ENCODE results near the gene CP.
"Not testable (repeated sequence)": the region's sequence is repeated elsewhere in the genome, so short reads cannot be mapped to it uniquely, and the experiment has no call there.

CP gene

DNA sequence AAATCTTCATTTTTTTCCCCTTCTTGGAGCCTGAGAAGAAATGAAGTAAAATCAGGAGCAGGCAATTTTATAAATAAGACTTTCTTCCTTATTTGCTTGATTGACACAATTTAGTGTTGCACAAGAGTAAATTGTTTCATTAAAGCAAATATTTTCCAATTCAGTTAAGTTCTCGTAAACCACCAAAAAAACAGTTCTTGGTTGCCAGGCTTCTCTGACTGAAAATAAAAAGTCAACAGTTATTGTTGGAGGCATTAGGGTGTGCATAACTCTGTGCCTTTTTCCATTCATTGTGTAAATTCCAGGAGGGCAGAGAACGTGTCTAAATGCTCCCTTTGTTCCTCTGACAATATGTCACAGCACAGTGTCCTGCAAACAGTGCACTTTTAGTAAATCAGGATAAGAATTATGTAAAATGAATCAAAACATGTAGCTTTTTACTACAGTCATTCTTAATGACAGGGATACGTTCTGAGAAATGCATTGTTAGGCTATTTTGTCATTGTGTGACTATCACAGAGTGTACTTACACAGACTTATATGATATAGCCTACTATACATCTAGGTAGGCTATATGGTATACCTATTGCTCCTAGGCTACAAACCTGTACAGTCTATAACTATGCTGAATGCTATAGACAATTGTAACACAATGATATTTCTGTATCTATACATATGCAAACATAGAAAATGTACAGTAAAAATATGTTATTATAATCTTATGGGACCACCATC, at the start of gene CP:
TSS of gene CP (minus strand) at position 47 of the 735 bp plus-strand sequence. CDS start at position 10, 37 bp downstream.
- in situ Hi-C loops (cut with MboI; ENCODE audit: low sequenced_read_pairs), result no loop called here

DNA sequence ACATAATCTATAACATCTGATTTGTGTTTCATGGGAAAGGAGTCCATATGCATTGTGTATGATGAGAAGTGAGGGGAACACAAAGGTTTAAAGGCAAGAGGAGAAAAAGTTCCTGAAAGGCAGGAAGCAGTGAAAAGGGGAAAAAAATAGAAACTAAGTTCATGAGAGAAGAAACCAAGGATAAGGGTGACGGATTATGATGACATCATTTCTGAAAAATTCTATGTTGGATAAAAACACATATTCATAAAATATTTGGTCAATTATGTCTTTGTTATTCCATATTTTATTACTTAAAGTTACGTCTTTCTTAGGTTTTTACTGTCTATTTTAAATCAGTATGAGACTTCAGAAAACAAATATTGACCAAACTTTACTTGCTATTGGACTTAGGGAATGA, 48.6 kb upstream of the CP start:
- in situ Hi-C loops (cut with MboI; ENCODE audit: low sequenced_read_pairs), result loop anchor here (5.0 to 10.0 kb wide), 2 partner anchors 153 to 315 kb away; no protein-coding TSS in a partner anchor

DNA sequence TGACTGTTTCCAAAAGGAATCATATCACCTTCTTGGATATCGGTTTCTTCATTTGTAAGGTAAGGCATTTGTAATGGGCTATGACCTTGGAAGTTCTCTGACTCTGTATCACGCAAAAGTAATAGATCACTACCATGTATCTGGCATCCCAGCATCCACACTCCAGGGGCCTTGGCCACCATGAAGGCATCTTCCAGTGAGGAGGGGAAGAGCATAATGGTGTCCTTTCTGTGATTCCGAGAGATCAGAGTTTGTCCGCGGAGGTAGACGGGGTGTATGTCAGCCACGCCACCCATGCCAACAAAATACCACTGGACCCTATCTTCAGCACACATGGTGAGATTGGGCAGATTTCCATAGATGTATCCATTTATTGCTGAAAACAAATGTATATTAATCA, 48.1 kb upstream of the CP start:
- in situ Hi-C loops (cut with MboI; ENCODE audit: low sequenced_read_pairs), result loop anchor here (5.0 to 10.0 kb wide), 2 partner anchors 152 to 315 kb away; no protein-coding TSS in a partner anchor

DNA sequence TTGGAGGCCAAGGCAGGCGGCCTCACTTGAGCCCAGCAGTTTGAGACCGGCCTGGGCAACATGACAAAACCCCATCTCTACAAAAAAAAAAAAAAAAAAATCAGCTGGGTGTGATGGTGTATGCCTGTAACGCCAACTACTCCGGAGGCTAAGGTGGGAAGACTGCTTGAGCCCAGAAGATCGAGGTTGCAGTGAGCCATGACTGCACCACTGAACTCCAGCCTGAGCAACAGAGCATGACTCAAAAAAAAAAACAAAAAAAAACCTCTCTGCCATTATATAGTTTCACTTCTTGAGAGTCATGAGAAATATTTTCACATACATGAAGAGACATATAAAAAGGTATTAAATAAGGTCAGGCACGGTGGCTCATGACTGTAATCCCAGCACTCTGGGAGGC, 45.9 kb upstream of the CP start:
- in situ Hi-C loops (cut with MboI; ENCODE audit: low sequenced_read_pairs), result no loop called here

DNA sequence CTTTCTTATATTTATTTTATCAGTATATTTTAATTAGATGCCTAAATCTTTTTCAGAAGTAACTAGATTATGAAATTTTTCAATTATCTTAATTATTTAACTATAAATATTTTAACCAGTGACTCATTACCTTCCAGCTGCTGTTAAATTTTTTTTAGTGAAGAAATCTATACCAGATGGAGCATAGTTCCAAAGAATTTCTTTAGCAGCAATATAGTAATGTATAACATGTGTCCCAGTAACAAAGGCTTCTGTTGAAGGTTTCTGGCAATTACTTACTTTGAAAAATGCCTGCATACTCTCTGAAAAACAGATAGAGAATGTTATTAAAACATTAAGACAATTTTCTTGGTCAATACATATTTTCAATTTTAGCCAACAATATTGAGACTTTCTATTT, 45.1 kb upstream of the CP start:
- in situ Hi-C loops (cut with MboI; ENCODE audit: low sequenced_read_pairs), result no loop called here

DNA sequence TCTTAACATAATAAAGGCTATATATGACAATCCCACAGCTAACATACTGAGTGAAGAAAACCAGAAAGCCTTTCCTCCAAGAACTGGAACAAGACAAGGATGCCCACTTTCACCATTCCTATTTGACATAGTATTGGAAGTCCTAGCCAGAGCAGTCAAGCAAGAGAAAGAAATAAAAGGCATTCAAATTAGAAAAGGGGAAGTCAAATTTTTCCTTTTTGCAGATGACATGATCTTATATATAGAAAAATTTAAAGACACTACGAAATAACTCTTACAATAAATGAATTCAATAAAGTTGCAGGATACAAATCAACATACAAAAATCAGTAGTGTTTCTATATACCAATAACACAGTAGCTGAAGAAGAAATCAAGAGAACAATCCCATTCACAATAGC, 42.2 kb upstream of the CP start:
- in situ Hi-C loops (cut with MboI; ENCODE audit: low sequenced_read_pairs), result no loop called here

DNA sequence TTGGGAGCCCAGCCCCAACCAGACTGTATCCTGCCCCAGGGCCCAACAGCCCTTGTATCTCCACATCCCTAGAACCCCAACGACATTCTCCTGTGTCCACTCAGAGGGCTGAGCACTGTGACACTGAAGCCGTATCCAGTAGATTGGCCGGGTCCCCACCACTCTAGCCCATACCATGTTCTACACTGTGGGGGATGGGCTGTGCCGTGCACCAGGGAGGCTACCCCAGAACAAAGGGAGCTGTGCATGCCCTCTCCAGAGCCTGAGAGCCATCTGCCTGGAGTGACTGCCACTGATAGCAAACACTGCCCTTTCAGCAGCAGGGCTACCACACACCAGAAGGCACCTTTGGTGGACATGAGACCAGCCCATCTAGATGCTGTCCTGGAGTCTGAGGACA, 37.1 kb upstream of the CP start:
- in situ Hi-C loops (cut with MboI; ENCODE audit: low sequenced_read_pairs), result no loop called here

DNA sequence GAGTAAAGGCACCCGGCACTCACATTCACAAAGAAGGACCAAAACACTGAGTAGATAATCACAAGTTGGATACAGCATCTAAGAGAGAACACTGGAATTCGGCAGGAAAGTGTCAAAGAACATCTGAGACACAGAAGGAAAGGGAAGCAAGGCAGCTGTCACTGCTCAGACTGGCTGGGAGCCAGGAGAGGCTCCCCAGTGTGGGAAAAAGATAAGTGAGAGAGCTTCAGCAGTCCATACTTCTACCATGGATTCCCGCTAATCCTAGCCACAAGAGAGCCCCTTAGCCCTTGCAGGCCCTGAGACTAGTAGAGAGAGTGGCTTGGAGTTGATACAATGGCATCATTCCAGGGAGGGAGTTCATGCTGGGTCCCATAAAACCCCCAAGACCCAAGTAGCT, 36.7 kb upstream of the CP start:
- in situ Hi-C loops (cut with MboI; ENCODE audit: low sequenced_read_pairs), result no loop called here

DNA sequence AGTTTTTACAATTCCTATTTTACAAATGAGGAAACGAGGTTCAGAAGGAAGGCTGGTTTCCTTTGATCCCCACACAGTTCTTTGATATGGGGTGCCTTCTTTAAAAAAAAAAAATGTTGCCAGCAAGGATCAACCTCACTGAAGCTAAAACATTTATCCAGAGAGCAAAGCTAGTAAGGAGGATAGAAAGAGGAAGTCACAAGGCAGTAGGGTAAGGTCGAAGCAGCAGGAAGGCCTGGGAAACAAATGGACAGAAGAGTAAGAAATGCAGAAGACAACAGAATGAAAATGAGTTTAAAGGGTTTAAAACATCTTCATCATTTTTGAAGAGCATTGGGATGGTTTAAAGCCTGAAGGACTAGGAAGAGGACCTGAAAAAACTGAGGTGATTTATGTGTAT, 30.6 kb upstream of the CP start:
- in situ Hi-C loops (cut with MboI; ENCODE audit: low sequenced_read_pairs), result no loop called here

DNA sequence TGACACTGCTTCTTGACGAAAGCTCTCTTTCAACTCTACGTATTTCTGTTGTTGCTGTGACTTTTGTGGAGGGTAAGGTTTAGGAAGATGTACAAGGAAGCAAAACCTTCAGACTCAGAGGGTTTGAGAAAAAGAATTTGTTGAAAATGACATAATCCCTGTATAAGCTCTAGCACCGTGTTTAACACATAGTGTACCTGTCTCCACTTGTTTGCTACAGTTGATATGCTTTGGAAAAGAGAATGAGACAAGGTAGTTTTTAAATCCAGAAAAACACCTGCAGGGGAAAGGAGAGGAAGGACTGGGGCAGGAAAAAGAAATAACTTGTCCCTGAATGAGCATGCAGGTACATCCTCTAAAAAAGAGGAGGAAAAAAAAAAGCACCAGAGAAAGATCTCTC, 29.6 kb upstream of the CP start:
- in situ Hi-C loops (cut with MboI; ENCODE audit: low sequenced_read_pairs), result no loop called here

DNA sequence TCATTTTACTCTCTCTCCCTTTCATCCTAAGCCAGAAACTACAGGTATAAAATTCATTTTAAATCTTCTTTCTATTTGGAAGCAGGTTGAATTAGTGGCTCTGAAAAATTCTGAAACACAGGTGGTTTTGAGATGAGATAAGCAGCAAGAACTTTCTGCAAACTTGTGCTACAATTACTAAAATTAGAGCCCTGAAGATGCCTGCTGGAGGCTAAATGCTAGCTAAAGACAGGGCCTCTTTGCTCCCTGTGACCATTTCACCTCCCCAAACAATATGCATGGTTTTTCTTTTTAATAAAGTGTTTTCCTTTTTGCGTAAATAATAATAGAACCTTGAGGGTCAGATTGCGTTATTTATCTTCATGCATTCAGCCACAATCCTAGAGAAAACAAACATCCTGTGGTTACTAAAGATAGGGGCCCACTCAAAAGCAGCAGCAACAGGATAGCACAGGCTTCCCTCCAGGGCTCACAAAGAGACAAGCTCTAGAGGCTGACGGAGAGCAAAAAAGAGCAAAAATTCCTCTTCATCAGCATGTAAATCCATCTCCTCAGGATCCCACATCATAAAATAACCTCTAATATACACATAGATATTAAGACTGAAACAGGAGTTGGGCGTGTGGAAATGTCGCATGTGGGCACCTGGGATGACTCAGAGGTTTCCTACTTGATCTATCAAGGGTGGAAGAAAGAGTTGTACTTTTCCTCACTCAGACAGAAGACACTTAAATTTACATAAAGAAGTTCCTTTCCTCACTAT, 26.5 kb upstream of the CP start:
- in situ Hi-C loops (cut with MboI; ENCODE audit: low sequenced_read_pairs), result no loop called here

DNA sequence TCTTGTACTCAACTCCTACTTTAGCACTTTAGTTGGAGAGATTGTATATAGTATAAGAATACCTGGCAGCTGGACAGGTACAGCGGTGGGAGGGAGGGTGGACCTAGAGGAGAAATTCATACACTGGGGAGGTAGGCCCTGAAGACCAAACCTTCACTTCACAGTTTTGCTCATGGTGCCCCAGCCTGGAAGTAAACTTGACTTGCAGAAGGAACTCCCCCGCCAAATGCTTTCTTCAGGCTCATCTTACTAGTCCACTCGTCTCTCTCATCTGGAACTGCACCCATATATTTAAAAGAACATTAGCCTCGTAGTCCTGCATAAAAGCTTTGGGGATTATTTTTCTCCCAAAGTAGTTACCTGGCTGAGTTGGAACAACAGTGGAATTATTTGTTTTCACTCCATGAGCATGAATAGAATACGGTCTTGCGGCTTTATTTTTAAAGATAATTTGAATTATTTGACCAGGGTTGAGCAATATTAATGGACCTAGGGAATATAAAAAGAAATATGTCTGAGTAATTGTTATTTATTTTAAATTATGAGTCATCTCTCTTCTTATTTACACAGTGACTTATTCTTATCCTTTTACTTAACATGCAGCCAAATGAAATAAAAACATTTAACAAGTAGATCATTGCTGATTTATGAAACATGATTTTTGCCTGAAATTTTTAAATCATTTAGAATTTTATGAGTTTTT, 25.5 kb upstream of the CP start:
- in situ Hi-C loops (cut with MboI; ENCODE audit: low sequenced_read_pairs), result no loop called here

DNA sequence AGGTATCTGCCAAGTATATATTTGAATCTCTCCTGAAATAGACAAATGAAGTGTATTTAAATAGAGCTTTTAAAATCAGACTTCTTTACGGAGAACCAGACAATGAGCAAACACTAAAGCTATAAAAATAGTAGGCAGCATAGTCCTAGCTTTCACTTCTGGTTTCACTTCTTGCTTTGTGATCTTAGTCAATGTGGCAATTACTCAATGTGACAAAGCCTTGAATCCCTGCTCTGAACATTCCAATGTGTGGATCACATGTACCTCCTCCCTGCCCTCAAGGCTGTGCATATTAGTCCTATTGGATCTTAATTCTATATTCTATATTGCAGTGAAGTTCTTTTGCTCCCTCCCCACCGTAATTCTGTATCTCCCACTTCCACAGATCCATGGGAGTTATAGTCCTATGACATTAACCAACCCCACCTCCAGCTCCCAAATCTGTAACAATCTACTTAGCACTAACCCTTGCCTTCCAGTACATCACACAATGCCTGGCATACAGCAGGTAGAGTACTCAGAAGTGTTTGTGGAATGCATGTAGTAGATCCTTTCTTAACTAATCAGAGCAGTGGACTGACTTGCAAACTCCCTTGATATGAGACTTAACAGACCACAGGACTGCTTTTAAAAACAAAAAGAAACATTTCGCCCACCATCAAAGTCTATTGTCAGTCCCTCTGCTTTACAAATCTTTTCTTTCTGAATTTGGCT, 24.3 kb upstream of the CP start:
- in situ Hi-C loops (cut with MboI; ENCODE audit: low sequenced_read_pairs), result no loop called here

DNA sequence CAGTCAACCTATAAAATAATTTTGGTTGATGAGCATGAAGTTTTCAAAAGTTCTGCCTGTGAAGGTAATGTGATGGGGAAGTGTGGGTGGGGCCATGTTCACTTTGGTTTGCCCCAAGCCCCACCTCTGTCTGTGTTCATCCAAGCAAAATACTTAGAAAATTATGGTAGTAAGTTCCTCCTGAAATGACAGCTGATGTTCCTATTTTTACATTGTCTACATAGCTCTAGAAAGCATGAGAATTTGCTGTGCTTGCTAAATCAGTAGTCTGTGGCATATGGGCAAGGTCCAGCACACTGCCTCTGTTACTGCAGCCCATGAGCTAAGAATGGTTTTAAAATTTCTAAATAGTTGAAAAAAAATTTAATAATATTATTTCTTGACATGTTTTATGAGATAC, 21.9 kb upstream of the CP start:
- in situ Hi-C loops (cut with MboI; ENCODE audit: low sequenced_read_pairs), result no loop called here

DNA sequence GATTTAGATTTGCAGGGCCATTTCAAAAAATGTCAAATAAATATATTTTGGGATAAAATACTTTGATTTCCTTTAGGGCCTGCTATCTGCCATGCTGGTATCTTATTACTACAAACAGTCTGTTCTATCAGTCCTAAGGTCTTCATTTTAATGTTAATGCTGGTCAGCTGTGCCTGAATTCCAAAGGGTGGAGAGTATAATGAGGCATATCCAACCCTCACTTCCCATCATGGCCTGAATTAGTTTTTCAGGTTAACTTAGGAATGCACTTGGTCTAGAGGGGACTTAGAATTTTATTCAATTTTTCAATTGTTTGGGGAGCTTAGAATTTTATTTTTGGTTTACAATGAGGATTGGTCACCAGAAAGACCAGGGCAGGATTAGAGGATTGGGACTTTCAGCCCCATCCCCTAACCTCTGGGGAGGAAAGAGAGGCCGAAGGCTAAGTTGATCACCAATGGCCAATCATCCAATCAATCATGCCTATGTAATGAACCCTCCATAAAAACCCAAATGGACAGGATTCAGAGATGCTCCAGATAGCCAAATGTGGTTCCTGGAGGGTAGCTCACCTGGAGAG, 17.8 kb upstream of the CP start:
- in situ Hi-C loops (cut with MboI; ENCODE audit: low sequenced_read_pairs), result no loop called here

DNA sequence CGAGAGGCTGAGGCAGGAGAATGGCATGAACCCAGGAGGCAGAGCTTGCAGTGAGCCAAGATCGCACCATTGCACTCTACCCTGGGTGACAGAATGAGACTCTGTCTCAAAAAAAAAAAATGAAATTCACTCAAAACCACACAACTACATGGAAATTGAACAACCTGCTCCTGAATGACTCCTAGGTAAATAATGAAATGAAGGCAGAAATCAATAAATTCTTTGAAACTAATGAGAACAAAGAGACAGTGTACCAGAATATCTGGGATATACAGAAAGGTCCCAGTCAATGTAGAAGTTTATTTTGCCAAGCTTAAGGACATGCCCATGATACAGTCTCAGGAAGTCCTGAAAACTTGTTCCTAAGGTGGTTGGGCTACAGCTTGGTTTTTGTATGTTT, 16.6 kb upstream of the CP start:
- in situ Hi-C loops (cut with MboI; ENCODE audit: low sequenced_read_pairs), result not testable (repeated sequence)

DNA sequence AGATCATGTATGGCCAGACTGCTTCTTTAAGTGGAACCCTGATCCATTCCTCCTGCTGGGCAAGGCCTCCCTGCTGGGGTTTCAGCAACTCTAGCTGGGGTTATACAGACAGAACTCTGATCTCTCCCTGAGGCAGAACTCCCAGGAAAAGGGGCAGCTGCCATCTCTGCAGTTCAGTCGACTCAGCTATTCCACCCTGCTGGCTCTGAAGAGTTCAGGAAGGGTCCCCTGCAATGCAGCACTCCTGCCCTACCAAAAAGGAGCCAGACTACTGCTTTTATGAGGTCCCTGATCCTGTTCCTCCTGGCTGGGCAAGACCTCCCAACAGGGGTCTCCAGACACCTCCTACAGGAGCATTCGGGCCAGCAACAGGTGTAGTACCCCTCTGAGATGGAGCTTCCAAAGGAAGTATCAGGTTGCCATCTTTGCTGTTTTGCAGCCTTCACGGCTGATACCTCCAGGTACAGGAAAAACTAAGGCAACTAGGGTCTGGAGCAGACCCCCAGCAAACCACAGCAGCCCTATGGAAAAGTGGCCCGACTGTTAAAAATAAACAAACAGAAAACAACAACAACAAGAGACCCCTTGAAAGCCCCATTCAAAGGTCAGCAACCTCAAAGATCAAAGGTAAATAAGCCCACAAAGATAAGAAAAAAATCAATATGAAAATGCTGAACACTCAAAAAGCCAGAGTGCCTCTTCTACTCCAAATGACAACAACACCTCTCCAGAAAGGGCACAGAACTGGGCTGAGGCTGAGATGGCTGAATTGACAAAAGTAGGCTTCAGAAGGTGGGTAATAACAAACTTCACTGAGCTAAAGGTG, 14.2 kb upstream of the CP start:
- in situ Hi-C loops (cut with MboI; ENCODE audit: low sequenced_read_pairs), result no loop called here

DNA sequence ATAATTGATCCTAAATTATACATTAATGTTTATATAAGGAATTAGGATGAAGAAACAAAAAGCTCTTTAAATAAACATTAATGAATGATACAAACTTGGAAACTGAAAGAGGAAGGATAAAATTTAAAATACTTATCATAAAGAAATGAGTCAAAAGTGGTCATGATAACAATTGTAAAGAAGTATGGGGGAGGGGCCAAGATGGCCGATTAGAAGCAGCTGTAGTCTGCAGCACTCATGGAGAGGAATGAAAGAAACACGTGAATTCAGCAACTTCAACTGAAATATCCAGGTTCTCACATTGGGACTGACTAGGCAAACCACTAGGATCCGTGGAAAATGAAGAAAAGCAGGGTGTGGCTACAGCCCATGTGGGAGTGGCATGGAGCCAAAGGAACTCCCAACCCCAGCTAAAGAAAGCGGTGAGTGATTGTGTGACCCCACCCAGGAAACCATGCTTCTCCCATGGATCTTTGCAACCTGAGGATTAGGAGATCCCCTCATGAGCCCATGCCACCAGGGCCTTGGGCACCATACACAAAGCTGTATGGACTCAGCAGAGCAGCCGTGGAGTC, 13.1 kb upstream of the CP start:
- in situ Hi-C loops (cut with MboI; ENCODE audit: low sequenced_read_pairs), result no loop called here

DNA sequence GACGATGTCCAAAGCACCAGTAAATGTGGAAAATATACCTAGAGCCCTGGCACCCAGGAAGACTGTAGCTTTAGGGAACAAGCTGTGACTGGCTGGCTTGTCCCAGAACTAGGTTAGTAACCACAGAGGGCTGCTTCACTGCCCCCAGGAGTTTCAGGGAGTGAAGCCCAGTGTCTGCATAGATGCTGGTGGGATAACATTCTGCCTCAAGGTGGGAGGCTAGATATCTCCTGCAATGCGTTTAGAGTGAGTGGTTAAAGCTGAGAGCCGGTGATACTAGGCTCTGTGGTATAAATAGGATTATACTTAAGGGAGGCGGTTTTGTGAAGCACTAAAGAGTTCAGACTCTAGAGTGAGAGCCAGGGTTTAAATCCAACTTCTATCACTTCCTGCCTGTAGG, 11.7 kb upstream of the CP start:
- in situ Hi-C loops (cut with MboI; ENCODE audit: low sequenced_read_pairs), result no loop called here

DNA sequence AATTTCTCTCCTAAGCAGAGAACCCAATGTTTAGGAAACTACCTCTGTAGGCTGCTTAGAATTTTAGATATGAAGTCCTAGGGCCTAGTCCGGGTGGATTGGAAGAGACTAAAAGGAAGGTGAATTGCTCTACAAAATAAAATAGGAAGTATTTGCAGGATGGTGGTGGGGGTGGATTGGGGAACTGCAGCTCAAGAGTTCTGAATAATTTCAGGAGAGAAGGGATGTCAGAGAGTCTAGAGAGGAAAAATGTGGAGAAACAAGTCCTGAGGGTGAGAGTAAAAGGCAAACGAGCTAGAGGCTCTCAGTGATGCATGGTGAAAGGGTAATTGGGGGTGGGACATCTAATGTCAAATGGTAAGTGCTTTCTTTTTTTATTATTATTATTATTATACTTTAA, 10.2 kb upstream of the CP start:
- in situ Hi-C loops (cut with MboI; ENCODE audit: low sequenced_read_pairs), result no loop called here

Measured in HL-60/S4 (cell line).